Activated CD8-positive, alpha-beta memory T cell treated with anti-CD3 and anti-CD28 coated beads, Interleukin-2, amount 10 ng/mL, durations not matched to agents 7 days and 5 days (primary cell): ENCODE results near the gene CCDC136. TPM values are rescaled to one million over a fixed set of nuclear protein-coding genes. Genes with fewer than 3 reads are reported as not detected.
A peak's percentile ranks its signal among the peaks of the same experiment; 100 is the strongest.

Source experiments
- ATAC-seq: fragments of 150-1000 bp; cut with Tn5 transposase; one replicate; pipeline ENCODE4 v1.10.0; 2021; ENCODE audit warnings: moderate library complexity
- CTCF ChIA-PET: fragments of 350-600 bp; sonication (Branson Sonifier 250); formaldehyde crosslinking; loops from one replicate; lab custom pipeline; 2021; ENCODE audit warnings: antibody characterized with exemption; lab: Charles Lee
- DNase-seq: peaks from one replicate; pipeline ENCODE4 v3.0.0-alpha.2; 2020
- H3K27ac Mint-ChIP-seq: one replicate; pipeline ENCODE4 v1.8.0; 2021; ENCODE audit warnings: mild to moderate bottlenecking, mixed read lengths
- H3K27me3 Mint-ChIP-seq: one replicate; pipeline ENCODE4 v1.8.0; 2021; ENCODE audit warnings: mixed read lengths
- H3K36me3 Mint-ChIP-seq: one replicate; pipeline ENCODE4 v1.8.0; 2021; ENCODE audit warnings: mild to moderate bottlenecking, mixed read lengths
- H3K4me1 Mint-ChIP-seq: one replicate; pipeline ENCODE4 v1.8.0; 2021; ENCODE audit warnings: mixed read lengths
- H3K4me3 Mint-ChIP-seq: one replicate; pipeline ENCODE4 v1.8.0; 2021; ENCODE audit warnings: mild to moderate bottlenecking, moderate library complexity, mixed read lengths
- H3K9me3 Mint-ChIP-seq: one replicate; pipeline ENCODE4 v1.8.0; 2022; ENCODE audit warnings: low read depth, mixed read lengths
- total RNA-seq, 2 experiments: library from RNA; stranded (reverse); gene quantifications; one replicate each; pipeline ENCODE4 v1.2.3, GENCODE V29; 2021

The CCDC136 gene
- total RNA-seq, 2 experiments from 2014 or later = 4.4 to 5.8 TPM

GRCh38 chr7:128863433-128863989 is 71.7 kb downstream of the CCDC136 start:
- Mint-ChIP-seq H3K27me3 (peaks cover 1% of the 10 kb centered on the region), H3K4me3 (peak overlapping the region; percentile 88), H3K27ac (peak overlapping the region; percentile 95), H3K36me3 (peaks cover 3% of the 10 kb centered on the region), H3K9me3 (no peaks in the 10 kb centered on the region), H3K4me1 (peaks cover 15% of the 10 kb centered on the region)
- peak; percentile 74 for DNase-seq
- ATAC-seq = peak; percentile 48
- CTCF ChIA-PET = interaction anchor here (0.7 to 5.6 kb wide), 6 partner anchors 10 to 228 kb away, joined by 3 to 107 read pairs (median 8); no protein-coding TSS in a partner anchor

GRCh38 chr7:128865303-128865702 is 73.5 kb downstream of the CCDC136 start:
- CTCF ChIA-PET = no interaction called here
- ATAC-seq (no peak), DNase-seq (no peak)
- H3K4me1 Mint-ChIP-seq = peaks cover 20% of the 10 kb centered on the region
- H3K27me3 Mint-ChIP-seq = peaks cover 9% of the 10 kb centered on the region
- H3K9me3 Mint-ChIP-seq = no peaks in the 10 kb centered on the region
- no peak overlapping the region for H3K4me3 Mint-ChIP-seq
- no peak overlapping the region for H3K27ac Mint-ChIP-seq
- H3K36me3 Mint-ChIP-seq = peaks cover 3% of the 10 kb centered on the region

- no peak overlapping the region for H3K27ac Mint-ChIP-seq
- H3K27me3 Mint-ChIP-seq = peaks cover 18% of the 10 kb centered on the region
- no peak overlapping the region for H3K4me3 Mint-ChIP-seq
- peaks cover 19% of the 10 kb centered on the region for H3K4me1 Mint-ChIP-seq
- ATAC-seq = no peak
- no peak for DNase-seq
- peaks cover 3% of the 10 kb centered on the region for H3K36me3 Mint-ChIP-seq
- H3K9me3 Mint-ChIP-seq = no peaks in the 10 kb centered on the region
- CTCF ChIA-PET = interaction anchor here (7.0 kb wide), 1 partner anchor 16 kb away, joined by 65 read pairs; no protein-coding TSS in a partner anchor
These were observed 74.5 kb downstream of the CCDC136 start for GRCh38 chr7:128865996-128866877.

GRCh38 chr7:128867241-128867640 is 75.5 kb downstream of the CCDC136 start:
- no peaks in the 10 kb centered on the region for H3K9me3 Mint-ChIP-seq
- ATAC-seq = no peak
- CTCF ChIA-PET = interaction anchor here (1.6 to 7.0 kb wide), 2 partner anchors 15 to 19 kb away, joined by 4 to 65 read pairs; no protein-coding TSS in a partner anchor
- no peak overlapping the region for H3K4me3 Mint-ChIP-seq
- H3K27me3 Mint-ChIP-seq = peaks cover 25% of the 10 kb centered on the region
- no peak overlapping the region for H3K27ac Mint-ChIP-seq
- peaks cover 3% of the 10 kb centered on the region for H3K36me3 Mint-ChIP-seq
- DNase-seq = no peak
- H3K4me1 Mint-ChIP-seq = peaks cover 16% of the 10 kb centered on the region

GRCh38 chr7:128867842-128868623 is 76.3 kb downstream of the CCDC136 start:
- H3K27ac Mint-ChIP-seq = no peak overlapping the region
- H3K27me3 Mint-ChIP-seq = peaks cover 25% of the 10 kb centered on the region
- no peak for DNase-seq
- H3K4me1 Mint-ChIP-seq = peaks cover 10% of the 10 kb centered on the region
- H3K4me3 Mint-ChIP-seq = no peak overlapping the region
- CTCF ChIA-PET = interaction anchor here (0.6 to 7.0 kb wide), 3 partner anchors 14 to 368 kb away, joined by 3 to 65 read pairs (median 4); no protein-coding TSS in a partner anchor
- ATAC-seq = no peak
- no peaks in the 10 kb centered on the region for H3K9me3 Mint-ChIP-seq
- H3K36me3 Mint-ChIP-seq = peaks cover 3% of the 10 kb centered on the region

GRCh38 chr7:128868624-128869137 is 76.9 kb downstream of the CCDC136 start:
- H3K4me3 Mint-ChIP-seq = peak overlapping the region; percentile 43
- ATAC-seq (no peak), DNase-seq (no peak)
- H3K9me3 Mint-ChIP-seq = no peaks in the 10 kb centered on the region
- CTCF ChIA-PET = interaction anchor here (0.6 to 7.0 kb wide), 4 partner anchors 9 to 367 kb away, joined by 3 to 65 read pairs (median 4); no protein-coding TSS in a partner anchor
- H3K4me1 Mint-ChIP-seq = peaks cover 9% of the 10 kb centered on the region
- peaks cover 25% of the 10 kb centered on the region for H3K27me3 Mint-ChIP-seq
- H3K27ac Mint-ChIP-seq = no peak overlapping the region
- peaks cover 3% of the 10 kb centered on the region for H3K36me3 Mint-ChIP-seq

GRCh38 chr7:128869138-128869943 is 77.6 kb downstream of the CCDC136 start:
- Mint-ChIP-seq H3K9me3 (no peaks in the 10 kb centered on the region), H3K4me1 (peaks cover 5% of the 10 kb centered on the region), H3K27ac (no peak overlapping the region), H3K27me3 (peaks cover 25% of the 10 kb centered on the region), H3K4me3 (peak overlapping the region; percentile 43), H3K36me3 (peaks cover 3% of the 10 kb centered on the region)
- ATAC-seq (peak; percentile 91), DNase-seq (peak; percentile 57)
- CTCF ChIA-PET = interaction anchor here (1.0 to 7.0 kb wide), 3 partner anchors 9 to 28 kb away, joined by 3 to 65 read pairs (median 3); no protein-coding TSS in a partner anchor

GRCh38 chr7:128869944-128870285 is 78.1 kb downstream of the CCDC136 start:
- peak overlapping the region; percentile 53 for H3K4me3 Mint-ChIP-seq
- no peak for ATAC-seq
- no peaks in the 10 kb centered on the region for H3K9me3 Mint-ChIP-seq
- DNase-seq = no peak
- H3K4me1 Mint-ChIP-seq = peaks cover 5% of the 10 kb centered on the region
- H3K27me3 Mint-ChIP-seq = peaks cover 25% of the 10 kb centered on the region
- no peak overlapping the region for H3K27ac Mint-ChIP-seq
- CTCF ChIA-PET = interaction anchor here (1.0 to 7.0 kb wide), 4 partner anchors 8 to 27 kb away, joined by 3 to 65 read pairs (median 3); no protein-coding TSS in a partner anchor
- peaks cover 3% of the 10 kb centered on the region for H3K36me3 Mint-ChIP-seq

- ATAC-seq (no peak), DNase-seq (no peak)
- Mint-ChIP-seq H3K27ac (no peak overlapping the region), H3K27me3 (peaks cover 25% of the 10 kb centered on the region), H3K36me3 (no peaks in the 10 kb centered on the region), H3K4me1 (peaks cover 5% of the 10 kb centered on the region), H3K4me3 (no peak overlapping the region), H3K9me3 (no peaks in the 10 kb centered on the region)
- CTCF ChIA-PET = interaction anchor here (1.0 to 7.0 kb wide), 2 partner anchors 11 to 22 kb away, joined by 3 to 65 read pairs; no protein-coding TSS in a partner anchor
These were observed 79.3 kb downstream of the CCDC136 start for GRCh38 chr7:128871050-128871449.

Other genes starting within 250 kb of the CCDC136 start
- gene GARIN1A, start 119.7 kb upstream of the CCDC136 start, total RNA-seq = 1 to 10 TPM in 1 of 2 experiments, under 1 TPM in 1; 0.47 to 1.0 TPM
- gene CALU, start 52.6 kb upstream of the CCDC136 start, total RNA-seq = 10 to 100 TPM; 28.2 to 39.0 TPM
- not detected for gene OPN1SW, start 16.2 kb upstream of the CCDC136 start, total RNA-seq
- not detected for gene FLNC, start 38.4 kb downstream of the CCDC136 start, total RNA-seq
- 100 to 1,000 TPM; 127 to 158 TPM for gene ATP6V1F, start 70.9 kb downstream of the CCDC136 start, total RNA-seq
- under 1 TPM; 0.20 to 0.52 TPM for gene KCP, start 118.7 kb downstream of the CCDC136 start, total RNA-seq
- 10 to 100 TPM; 16.5 to 17.7 TPM for gene IRF5, start 146.0 kb downstream of the CCDC136 start, total RNA-seq